Hematopoietic multipotent progenitor cell treated with erythropoietin and hydrocortisone succinate and interleukin-3 and kit ligand, for 8 days (in vitro differentiated cells): ENCODE results near the gene SCAI.
"Not testable (repeated sequence)": the region's sequence is repeated elsewhere in the genome, so short reads cannot be mapped to it uniquely, and the experiment has no call there.

Source experiments
- DNase-seq: peaks from one replicate; pipeline ENCODE4 v3.0.0-alpha.2; 2015

SCAI gene

GRCh38 chr9:125103021-125103420, 40.3 kb downstream of the SCAI start:
- DNase-seq: no peak

GRCh38 chr9:125100822-125101221, 42.5 kb downstream of the SCAI start:
- DNase-seq: no peak

GRCh38 chr9:125099816-125100215, 43.5 kb downstream of the SCAI start:
- no peak for DNase-seq

GRCh38 chr9:125095821-125096443, 47.4 kb downstream of the SCAI start:
- DNase-seq: no peak

- DNase-seq: no peak
Measured at GRCh38 chr9:125091121-125091520, 52.2 kb downstream of the SCAI start.

GRCh38 chr9:125089331-125089730, 54.0 kb downstream of the SCAI start:
- DNase-seq: no peak

GRCh38 chr9:125088752-125089151, 54.6 kb downstream of the SCAI start:
- DNase-seq: no peak

GRCh38 chr9:125085703-125086477, 57.4 kb downstream of the SCAI start:
- peak; percentile 8 for DNase-seq

GRCh38 chr9:125082197-125082596, 61.1 kb downstream of the SCAI start:
- DNase-seq: not testable (repeated sequence)

- peak; percentile 17 for DNase-seq
Measured at GRCh38 chr9:125080797-125081196, 62.5 kb downstream of the SCAI start.

- no peak for DNase-seq
Measured at GRCh38 chr9:125079931-125080330, 63.4 kb downstream of the SCAI start.

- DNase-seq: no peak
Measured at GRCh38 chr9:125075997-125076396, 67.3 kb downstream of the SCAI start.

GRCh38 chr9:125074976-125075375, 68.4 kb downstream of the SCAI start:
- no peak for DNase-seq

- DNase-seq: no peak
Measured at GRCh38 chr9:125066839-125067619, 76.3 kb downstream of the SCAI start.

- no peak for DNase-seq
Measured at GRCh38 chr9:125061391-125061790, 81.9 kb downstream of the SCAI start.

- DNase-seq: no peak
Measured at GRCh38 chr9:125049212-125050049, 93.9 kb downstream of the SCAI start.

GRCh38 chr9:125043631-125044030, 99.7 kb downstream of the SCAI start:
- no peak for DNase-seq

- DNase-seq: no peak
Measured at GRCh38 chr9:125043148-125043547, 100.2 kb downstream of the SCAI start.

GRCh38 chr9:125038166-125038565, 105.2 kb downstream of the SCAI start:
- peak; percentile 87 for DNase-seq

GRCh38 chr9:125028041-125028440, 115.3 kb downstream of the SCAI start:
- no peak for DNase-seq

GRCh38 chr9:125024917-125025316, 118.4 kb downstream of the SCAI start:
- no peak for DNase-seq

- no peak for DNase-seq
Measured at GRCh38 chr9:125021069-125021468, 122.3 kb downstream of the SCAI start.

- DNase-seq: not testable (repeated sequence)
Measured at GRCh38 chr9:125015655-125016054, 127.7 kb downstream of the SCAI start.
